Caki2 (cell line): ENCODE results near the gene ZBED5. TPM values are rescaled to one million over a fixed set of nuclear protein-coding genes. Genes with fewer than 3 reads are reported as not detected.
"Not testable (repeated sequence)": the region's sequence is repeated elsewhere in the genome, so short reads cannot be mapped to it uniquely, and the experiment has no call there.

ENCODE experiments used
- DNase-seq: peaks from one replicate; pipeline ENCODE4 v3.0.0-alpha.2; 2015; ENCODE audit warnings: low read depth
- in situ Hi-C: cut with HindIII; loops from 2 replicates; pipeline ENCODE4 v1.10.0; 2016; ENCODE audit warnings: low sequenced_read_pairs, low pct_unique_long_range_greater_than_20kb, mixed read lengths
- total RNA-seq: library from RNA; depleted of rRNA; stranded (reverse); fragments of >200 nt; shearing (Covaris generic); gene quantifications from 2 replicates; pipeline ENCODE4 v1.2.3, GENCODE V29; 2014; ENCODE audit warnings: low replicate concordance; rRNA removed

The ZBED5 gene
- total RNA-seq, result 10.4 and 15.1 TPM in 2 replicates

- in situ Hi-C loops, result no loop called here
- peak; percentile 99 for DNase-seq
These were observed at the start of gene ZBED5 for GRCh38 chr11:10857709-10858438. Gene ZBED5, minus strand, starts transcription at chr11:10858053. Its CDS starts 3,108 bp downstream, at chr11:10854945.

GRCh38 chr11:10906521-10906920 lies 48.7 kb upstream of the ZBED5 start:
- no peak for DNase-seq
- in situ Hi-C loops, result no loop called here

DNA sequence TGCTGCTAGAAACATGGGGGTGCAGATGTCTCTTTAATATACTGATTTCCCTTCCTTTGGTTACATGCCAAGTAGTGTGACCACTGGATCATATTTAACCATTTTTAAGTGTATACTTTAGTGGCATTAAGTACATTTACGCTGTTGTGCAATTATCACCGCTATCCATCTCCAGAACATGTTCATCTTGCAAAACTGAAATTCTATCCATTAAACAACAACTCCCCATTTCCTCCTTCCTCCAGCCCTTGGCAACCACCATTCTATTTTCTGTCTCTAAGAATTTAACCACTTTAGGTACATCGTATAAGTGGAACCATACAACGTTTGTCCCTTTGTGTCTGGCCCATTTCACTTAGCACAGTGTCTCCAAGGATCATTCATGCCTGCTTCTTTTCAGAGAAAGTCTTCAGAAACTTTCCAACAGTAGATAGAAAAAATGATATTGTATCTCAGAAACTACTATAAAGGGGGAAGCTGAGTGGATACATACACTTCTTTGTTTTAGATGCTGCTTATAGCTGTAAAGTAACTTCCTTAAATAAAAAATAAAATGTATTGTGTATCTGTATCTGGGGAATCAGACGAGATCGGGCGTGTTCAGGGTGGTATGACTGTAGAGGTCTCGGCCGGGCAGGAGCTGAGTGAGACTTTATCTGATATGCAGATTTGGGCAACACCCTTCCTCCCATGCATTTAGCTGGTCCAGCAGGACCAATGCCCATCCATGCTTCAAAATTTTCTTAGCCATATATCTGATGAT lies 44.6 kb upstream of the ZBED5 start:
- in situ Hi-C loops, result no loop called here
- DNase-seq, result no peak

DNA sequence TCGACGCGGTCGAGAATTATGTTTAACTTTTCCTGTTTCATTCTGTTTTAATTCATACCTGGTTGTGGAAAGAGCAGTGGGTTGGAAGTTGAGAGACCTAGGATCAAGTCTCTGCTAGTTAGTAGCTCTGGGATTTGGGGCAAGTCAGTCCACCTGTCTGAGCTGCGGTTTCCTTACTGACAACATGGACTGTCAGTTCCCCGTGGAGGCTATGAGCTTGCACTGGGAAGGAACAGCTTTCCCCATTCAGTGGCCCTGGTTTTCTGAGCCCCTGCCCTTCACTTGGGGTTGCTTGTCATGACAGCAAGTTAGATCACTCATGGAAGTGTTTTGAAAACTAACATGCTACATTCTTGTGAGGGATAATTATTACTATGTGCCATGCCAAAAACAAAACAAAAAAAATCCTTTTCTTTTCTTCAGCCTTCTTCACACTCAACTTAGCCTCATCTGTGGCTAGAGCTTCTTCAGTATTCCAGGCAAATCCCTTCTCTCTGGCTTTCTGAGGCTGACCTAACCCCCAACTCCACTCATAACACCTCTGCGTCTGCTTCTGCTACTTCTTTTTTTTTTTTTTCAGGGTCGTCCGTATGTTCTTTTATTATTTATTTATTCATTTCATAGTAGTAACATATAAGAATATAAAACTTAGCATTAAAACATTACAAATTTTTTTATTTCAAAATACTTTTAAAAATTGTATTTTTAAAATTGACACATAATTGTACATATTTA lies 43.0 kb upstream of the ZBED5 start:
- in situ Hi-C loops, result no loop called here
- no peak for DNase-seq

DNA sequence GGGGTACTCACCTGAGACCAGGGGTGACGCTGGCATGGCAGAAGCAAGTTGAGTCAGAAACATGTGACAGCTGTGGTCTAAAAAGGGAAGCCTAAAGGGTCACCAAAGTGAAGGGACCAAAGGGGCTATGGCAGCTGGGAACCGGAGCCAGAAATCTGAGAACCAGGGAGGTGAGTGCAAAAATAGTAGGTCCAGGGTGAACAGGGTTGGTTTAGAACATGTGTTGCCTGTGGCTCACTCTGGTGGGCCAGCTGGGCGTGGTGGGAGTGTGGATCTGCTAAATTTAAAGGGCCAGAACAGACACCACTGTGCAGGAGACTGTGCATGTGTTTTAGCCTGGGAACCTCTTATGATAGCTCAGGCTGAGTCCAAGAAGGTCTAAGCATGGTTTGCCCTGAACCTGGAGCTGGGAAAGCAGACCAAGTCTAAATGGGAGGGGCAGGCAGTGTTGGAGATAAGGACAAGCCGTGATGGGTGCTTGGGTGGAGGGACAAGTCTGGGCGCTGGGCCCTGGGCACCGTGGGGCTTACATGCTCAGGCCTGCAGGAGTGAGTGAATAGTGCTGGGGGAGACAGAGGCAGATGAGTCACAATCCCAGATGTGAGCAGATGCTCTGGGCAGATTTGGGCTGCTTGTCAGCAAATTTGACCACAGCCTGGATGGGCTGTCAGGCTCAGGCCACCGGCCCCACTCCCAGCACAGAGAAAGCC lies 41.4 kb upstream of the ZBED5 start:
- in situ Hi-C loops, result no loop called here
- DNase-seq, result no peak

GRCh38 chr11:10898763-10899025 lies 40.8 kb upstream of the ZBED5 start:
- in situ Hi-C loops, result no loop called here

GRCh38 chr11:10898003-10898762 lies 40.3 kb upstream of the ZBED5 start:
- no peak for DNase-seq
- in situ Hi-C loops, result no loop called here

More at GRCh38 chr11:10898763-10899025, 40.8 kb upstream of the ZBED5 start:
- DNase-seq, result no peak

DNA sequence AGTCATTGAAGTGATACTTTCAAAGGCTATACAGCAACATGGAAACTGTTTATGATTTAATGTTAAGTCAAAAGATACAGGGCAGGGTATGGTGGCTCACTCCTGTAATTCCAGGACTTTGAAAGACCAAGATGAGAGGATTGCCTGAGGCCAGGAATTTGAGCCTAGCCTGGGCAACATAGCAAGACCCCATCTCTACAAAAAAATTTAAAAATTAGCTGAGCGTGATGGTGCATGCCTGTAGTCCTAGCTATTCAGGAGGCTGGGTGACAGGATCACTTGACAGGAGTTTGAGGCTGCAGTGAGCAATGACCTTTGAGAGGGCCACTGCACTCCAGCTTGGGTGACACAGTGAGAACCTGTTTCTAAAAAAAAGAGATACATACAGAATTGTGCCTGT lies 39.3 kb upstream of the ZBED5 start:
- DNase-seq, result no peak
- in situ Hi-C loops, result no loop called here

- in situ Hi-C loops, result no loop called here
These were observed 38.6 kb upstream of the ZBED5 start for GRCh38 chr11:10896493-10896892.

GRCh38 chr11:10895285-10895684 lies 37.4 kb upstream of the ZBED5 start:
- in situ Hi-C loops, result no loop called here

More at GRCh38 chr11:10896493-10896892, 38.6 kb upstream of the ZBED5 start:
- DNase-seq, result no peak

GRCh38 chr11:10894666-10895065 lies 36.8 kb upstream of the ZBED5 start:
- DNase-seq, result no peak
- in situ Hi-C loops, result no loop called here

More at GRCh38 chr11:10895285-10895684, 37.4 kb upstream of the ZBED5 start:
- DNase-seq, result no peak

- DNase-seq, result peak; percentile 82
- in situ Hi-C loops, result no loop called here
These were observed 35.9 kb upstream of the ZBED5 start for GRCh38 chr11:10893714-10894151.

DNA sequence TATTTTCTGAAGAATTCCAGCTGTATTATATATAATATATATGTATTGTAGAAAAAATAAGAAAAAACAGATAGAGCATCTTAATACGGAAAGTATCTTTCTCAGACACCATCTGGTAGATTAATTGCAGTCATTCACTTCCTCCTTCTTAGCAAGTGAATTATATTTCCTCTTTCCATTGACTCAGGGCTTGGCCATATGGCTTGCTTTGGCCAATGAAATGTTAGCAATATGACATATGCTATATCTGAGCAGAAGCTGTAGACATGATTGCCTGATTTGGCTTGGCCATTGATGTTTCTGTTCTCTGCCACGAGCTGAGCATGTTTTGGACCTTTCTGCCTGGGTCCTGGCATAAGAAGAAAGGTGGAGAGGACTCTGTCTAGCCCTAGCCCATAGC lies 34.4 kb upstream of the ZBED5 start:
- in situ Hi-C loops, result no loop called here
- no peak for DNase-seq

GRCh38 chr11:10891151-10891720 lies 33.4 kb upstream of the ZBED5 start:
- in situ Hi-C loops, result no loop called here
- no peak for DNase-seq

DNA sequence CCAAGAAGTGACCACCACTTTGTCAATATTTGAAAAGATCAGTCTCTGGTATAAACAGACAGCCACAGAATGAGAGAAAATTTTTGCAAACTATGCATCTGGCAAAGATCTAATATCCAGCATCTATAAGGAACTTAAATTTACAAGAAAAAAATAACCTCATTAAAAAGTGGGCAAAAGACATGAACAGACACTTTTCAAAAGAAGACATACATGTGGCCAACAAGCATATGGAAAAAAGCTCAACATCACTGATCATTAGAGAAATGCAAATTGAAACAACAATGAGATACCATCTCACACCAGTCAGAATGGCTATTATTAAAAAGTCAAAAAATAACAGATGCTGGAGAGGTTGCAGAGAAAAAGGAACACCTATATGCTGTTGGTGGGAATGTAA lies 32.2 kb upstream of the ZBED5 start:
- in situ Hi-C loops, result not testable (repeated sequence)

DNA sequence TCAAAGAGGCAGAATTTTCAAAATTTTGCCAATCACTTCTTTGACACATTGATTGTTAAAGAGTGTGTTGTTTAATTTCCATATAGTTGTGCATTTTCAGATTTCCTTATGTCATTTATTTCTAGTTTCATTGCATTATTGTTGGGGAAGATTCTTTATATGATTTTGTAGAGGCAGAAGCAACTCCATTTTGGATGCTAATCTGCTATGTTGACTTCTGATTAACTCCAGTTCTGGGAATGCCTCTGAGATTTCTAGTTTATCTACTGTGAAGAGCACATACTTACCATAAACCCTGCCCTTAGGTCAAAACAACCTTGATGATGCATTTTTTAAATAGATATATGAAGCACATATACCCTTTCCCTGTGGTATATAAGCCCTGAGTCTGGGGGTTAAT lies 29.5 kb upstream of the ZBED5 start:
- DNase-seq, result no peak
- in situ Hi-C loops, result no loop called here

More for the DNA sequence above, 32.2 kb upstream of the ZBED5 start:
- DNase-seq, result not testable (repeated sequence)

DNA sequence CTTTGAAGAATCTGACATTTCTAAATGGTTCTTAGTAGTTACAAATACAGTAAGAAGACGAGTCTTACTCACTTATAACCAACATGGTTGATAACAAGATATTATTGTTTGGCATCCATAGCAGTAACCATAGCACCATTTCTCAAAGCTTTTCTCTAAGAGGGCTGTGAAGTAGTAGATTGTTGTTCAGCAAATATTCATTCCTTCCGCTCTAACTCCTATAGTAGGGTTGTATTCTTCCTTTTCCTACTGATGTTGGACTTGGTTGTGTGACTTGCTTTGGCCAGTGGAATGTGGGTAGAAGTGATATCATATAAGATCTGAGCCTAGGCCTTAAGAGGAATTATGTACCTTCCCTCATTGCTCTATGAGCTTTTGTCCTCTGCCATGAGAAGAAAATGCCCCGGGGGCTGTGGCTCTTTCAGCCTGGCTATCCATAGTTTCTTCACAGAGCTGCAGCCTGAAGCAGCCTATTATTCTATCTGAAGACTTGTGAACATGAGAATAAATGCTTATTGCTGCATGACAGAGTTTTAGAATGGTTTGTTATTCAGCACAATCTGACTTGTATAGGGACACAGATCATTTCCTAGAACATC lies 28.9 kb upstream of the ZBED5 start:
- no peak for DNase-seq
- in situ Hi-C loops, result no loop called here
